Endothelial cell (in vitro differentiated cells): ENCODE measurements around the gene ABHD12B. TPM values are rescaled to one million over a fixed set of nuclear protein-coding genes. Genes with fewer than 3 reads are reported as not detected.

Source experiments
- DNase-seq: peaks from one replicate; pipeline ENCODE4 v3.0.0; 2021; ENCODE audit warnings: low spot score
- H3K27ac Mint-ChIP-seq: one replicate; pipeline ENCODE4 v1.8.0; 2021; ENCODE audit warnings: mixed read lengths, inconsistent platforms; ENCODE audit not compliant: unreplicated experiment
- H3K27me3 Mint-ChIP-seq: one replicate; pipeline ENCODE4 v1.8.0; 2021; ENCODE audit warnings: mild to moderate bottlenecking, moderate library complexity, mixed read lengths, inconsistent platforms; ENCODE audit not compliant: unreplicated experiment
- H3K36me3 Mint-ChIP-seq: one replicate; pipeline ENCODE4 v1.8.0; 2021; ENCODE audit warnings: mild to moderate bottlenecking, low read depth, mixed read lengths, inconsistent platforms; ENCODE audit not compliant: unreplicated experiment
- H3K4me1 Mint-ChIP-seq: one replicate; pipeline ENCODE4 v1.8.0; 2021; ENCODE audit warnings: mild to moderate bottlenecking, mixed read lengths, inconsistent platforms; ENCODE audit not compliant: unreplicated experiment
- H3K4me3 Mint-ChIP-seq: one replicate; pipeline ENCODE4 v1.8.0; 2021; ENCODE audit warnings: mild to moderate bottlenecking, mixed read lengths, inconsistent platforms; ENCODE audit not compliant: unreplicated experiment
- H3K9me3 Mint-ChIP-seq: one replicate; pipeline ENCODE4 v1.8.0; 2021; ENCODE audit warnings: mixed read lengths, inconsistent platforms; ENCODE audit not compliant: unreplicated experiment
- total RNA-seq: library from RNA; stranded (reverse); fragmentation: NEBNext Ultra II Directional; extraction: Animal tissue kit (Norgen Biotek cat#: 25700); gene quantifications from one replicate; pipeline ENCODE4 v1.2.1, GENCODE V29; 2021; ENCODE audit not compliant: unreplicated experiment
- TF ChIP-seq, protein P1 (sequence below): fragments of 200-600 bp; sonication (generic); IDR thresholded peaks from one replicate; pipeline ENCODE4 v1.5.0; 2021; ENCODE audit warnings: antibody characterized with exemption; ENCODE audit not compliant: unreplicated experiment

ABHD12B gene
- total RNA-seq, 1 donor from 2014 or later: 2.7 TPM

DNA sequence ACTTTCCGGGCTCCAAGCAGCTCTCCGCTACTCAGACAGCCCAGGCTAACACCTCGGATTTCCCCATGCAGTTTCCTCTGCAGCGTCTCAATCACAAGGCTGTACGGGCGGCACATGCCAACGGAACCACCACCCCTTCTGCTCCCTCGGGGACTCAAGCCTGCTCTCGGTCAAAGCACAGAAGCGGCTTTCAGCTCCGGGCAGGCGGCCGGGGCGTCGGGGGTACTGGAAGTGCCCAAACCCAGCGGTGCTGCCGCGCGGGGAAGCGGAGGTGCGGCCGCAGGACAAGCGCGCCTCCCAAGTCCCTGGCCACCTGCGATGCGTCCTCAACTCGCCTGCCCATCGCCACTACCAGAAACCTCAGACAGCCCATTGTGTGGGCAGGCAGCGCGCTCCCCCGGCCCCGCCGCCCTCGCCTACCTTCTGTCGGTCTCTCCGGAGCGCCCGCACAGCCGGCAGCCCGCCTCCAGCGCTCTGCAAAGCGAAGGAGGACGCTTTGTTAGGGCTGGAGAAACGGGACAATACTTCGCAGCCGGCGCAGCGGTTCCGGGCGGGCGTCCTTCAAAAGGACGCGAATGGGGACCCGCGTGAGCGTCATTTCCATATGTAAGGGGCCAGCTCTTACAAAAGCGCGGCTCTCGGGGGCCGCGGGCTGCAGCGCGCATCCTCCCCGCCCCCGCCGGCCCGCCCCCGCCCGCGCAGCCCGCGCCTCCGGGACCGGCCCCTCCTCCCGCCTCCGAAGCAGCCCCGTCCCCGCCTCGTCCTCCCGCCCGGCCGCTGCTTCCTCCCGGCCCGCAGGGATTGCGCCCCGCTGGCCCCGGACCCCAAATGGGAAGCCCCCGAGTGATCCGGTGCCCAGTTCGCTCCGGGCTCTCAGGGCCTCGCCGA is 41.6 kb upstream of the ABHD12B start:
- Mint-ChIP-seq H3K9me3 (no peaks in the 10 kb centered on the region), H3K4me1 (peaks cover 30% of the 10 kb centered on the region), H3K36me3 (peaks cover 6% of the 10 kb centered on the region), H3K4me3 (peak overlapping the region; percentile 93), H3K27ac (peak overlapping the region; percentile 8), H3K27me3 (peaks cover 11% of the 10 kb centered on the region)
- peak; percentile 53 for DNase-seq
- TF ChIP-seq, protein P1, sequence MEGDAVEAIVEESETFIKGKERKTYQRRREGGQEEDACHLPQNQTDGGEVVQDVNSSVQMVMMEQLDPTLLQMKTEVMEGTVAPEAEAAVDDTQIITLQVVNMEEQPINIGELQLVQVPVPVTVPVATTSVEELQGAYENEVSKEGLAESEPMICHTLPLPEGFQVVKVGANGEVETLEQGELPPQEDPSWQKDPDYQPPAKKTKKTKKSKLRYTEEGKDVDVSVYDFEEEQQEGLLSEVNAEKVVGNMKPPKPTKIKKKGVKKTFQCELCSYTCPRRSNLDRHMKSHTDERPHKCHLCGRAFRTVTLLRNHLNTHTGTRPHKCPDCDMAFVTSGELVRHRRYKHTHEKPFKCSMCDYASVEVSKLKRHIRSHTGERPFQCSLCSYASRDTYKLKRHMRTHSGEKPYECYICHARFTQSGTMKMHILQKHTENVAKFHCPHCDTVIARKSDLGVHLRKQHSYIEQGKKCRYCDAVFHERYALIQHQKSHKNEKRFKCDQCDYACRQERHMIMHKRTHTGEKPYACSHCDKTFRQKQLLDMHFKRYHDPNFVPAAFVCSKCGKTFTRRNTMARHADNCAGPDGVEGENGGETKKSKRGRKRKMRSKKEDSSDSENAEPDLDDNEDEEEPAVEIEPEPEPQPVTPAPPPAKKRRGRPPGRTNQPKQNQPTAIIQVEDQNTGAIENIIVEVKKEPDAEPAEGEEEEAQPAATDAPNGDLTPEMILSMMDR: no peak

DNA sequence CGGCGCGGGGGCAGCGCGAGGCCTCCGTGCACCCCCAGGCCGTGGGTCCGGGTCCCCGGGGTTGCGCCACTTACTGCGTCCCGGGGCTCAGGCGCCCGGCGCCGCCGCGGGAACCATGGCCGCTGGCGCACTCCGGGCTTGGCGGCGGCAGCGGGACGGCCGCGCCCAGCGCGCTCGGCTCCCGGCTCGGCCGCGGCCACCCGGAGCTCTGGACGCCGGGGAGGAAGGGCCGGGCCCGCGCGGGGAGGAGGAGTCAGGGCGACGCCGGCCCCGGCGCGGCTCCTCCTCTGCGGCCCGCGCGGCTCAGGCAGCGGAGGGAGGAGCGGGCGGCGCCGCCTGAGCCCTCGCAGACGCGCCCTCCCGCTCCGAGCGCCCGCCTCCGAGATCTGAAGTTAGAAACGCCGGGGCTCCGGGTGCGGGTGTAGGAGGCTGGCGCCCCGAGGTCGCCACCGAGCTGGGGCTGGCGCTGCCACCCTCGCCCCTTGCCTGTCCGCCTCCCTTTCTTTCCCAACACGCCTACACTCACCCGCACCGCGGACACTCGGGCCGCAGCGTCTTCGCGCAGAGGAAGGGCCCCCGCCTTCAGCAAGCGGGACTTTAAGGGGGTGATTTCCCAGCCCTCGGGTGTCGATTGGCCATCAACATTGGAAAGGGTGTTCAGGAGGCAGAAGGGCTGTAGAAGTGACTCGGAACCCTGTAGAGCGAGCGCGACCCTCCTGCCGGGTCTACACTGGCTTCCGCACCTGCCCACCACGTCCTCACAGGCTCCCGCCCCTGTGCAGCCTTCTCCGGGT is 40.7 kb upstream of the ABHD12B start, which contains the start of gene NIN:
TSS of gene NIN (minus strand) at position 231 of the 794 bp plus-strand sequence. CDS start 9,106 bp downstream, outside the sequence.
- Mint-ChIP-seq H3K4me3 (peak within 1 kb of the TSS; percentile 93), H3K27ac (peak within 1 kb of the TSS; percentile 84), H3K4me1 (peaks cover 31% of the 10 kb centered on the region), H3K36me3 (peaks cover 6% of the 10 kb centered on the region), H3K27me3 (peaks cover 11% of the 10 kb centered on the region), H3K9me3 (no peaks in the 10 kb centered on the region)
- peak; percentile 81 for DNase-seq
- TF ChIP-seq, protein P1: no peak

DNA sequence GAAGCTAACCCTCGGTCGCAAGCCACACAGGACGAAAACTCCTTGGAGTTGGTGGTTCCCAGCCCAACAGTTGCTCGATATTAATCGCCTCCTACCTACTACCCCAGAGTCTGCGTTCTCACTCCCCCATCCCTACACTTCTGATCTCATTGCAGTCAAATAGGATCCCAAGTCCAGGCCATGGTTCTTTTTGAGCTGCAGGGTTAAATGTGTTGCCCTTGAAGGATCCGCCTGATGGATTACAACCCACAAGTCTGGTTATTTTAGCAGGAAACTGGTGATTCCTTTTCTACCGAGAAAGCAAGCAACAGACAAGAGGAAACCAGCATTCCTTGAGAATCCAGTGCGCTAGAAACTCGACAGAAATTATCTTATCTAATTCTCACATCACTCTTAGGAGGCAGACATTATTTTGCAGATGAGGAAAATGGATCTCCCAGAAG is 40.1 kb upstream of the ABHD12B start:
- Mint-ChIP-seq H3K9me3 (no peaks in the 10 kb centered on the region), H3K27ac (peak overlapping the region; percentile 84), H3K4me3 (peak overlapping the region; percentile 91), H3K27me3 (peaks cover 11% of the 10 kb centered on the region), H3K36me3 (peaks cover 6% of the 10 kb centered on the region), H3K4me1 (peaks cover 31% of the 10 kb centered on the region)
- TF ChIP-seq, protein P1: no peak
- no peak for DNase-seq

DNA sequence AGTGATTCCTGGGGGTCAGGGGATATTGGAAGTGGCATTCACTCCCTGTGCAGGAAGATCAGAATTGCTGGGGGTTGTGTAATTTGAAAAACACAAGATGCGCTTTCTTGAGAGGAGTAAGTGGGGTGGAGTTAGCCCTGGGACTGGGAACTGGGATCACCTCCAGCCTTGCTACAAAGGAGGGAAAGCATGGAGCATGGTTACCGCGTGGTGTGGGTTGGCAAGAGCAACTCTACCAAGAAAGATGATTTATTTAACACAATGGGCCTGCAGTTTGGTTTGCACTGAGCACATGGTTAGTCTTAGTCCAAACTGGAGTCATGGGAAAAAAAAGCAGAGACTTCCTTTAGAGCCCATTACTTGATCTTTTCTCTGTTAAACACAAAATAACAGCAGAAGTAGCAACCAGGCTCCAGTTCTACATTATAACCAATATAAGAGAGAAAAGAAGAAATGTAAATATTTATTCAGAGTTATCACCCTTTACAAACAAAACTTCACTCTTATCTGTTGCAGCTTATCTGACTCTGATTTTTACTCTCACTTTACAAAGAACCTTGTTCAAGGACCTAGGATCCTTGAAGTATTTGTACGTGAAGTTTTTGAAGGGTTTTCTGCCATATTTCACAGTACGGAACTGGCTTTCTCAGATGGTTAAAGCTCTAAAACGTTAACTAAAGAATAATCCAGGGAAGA is 38.8 kb upstream of the ABHD12B start:
- Mint-ChIP-seq H3K4me3 (peak overlapping the region; percentile 5), H3K27ac (no peak overlapping the region), H3K27me3 (peaks cover 11% of the 10 kb centered on the region), H3K9me3 (no peaks in the 10 kb centered on the region), H3K4me1 (peaks cover 31% of the 10 kb centered on the region), H3K36me3 (peaks cover 6% of the 10 kb centered on the region)
- DNase-seq: no peak
- TF ChIP-seq, protein P1: no peak
